ENCODE results near the gene YIF1A. TPM values are rescaled to one million over a fixed set of nuclear protein-coding genes. Genes with fewer than 3 reads are reported as not detected.

Gene YIF1A
- total RNA-seq, 1 experiment from 2014 or later, result 54.7 TPM

- Histone ChIP-seq H3K4me2 (ENCODE audit: low read length) (no peak overlapping the region), H3K4me1 (ENCODE audit: control insufficient read depth in 1 of 2, insufficient read depth in 2 of 2, low read length in 2 of 2) (peaks cover 16 to 37% of the 10 kb centered on the region in 2 experiments), H3K36me3 (ENCODE audit: control insufficient read depth in 1 of 2, insufficient read depth in 2 of 2, low read length in 2 of 2) (no peaks in the 10 kb centered on the region), H3K27ac (ENCODE audit: low read depth, low read length) (no peak overlapping the region), H3K9ac (ENCODE audit: low read length) (no peak overlapping the region), H3K27me3 (ENCODE audit: insufficient read depth, low read length) (no peaks in the 10 kb centered on the region), H3K79me2 (ENCODE audit: insufficient read depth, low read length) (no peaks in the 10 kb centered on the region), H4K20me1 (ENCODE audit: insufficient read depth) (no peaks in the 10 kb centered on the region), H3K4me3 (replicated peaks in 1 of 2; ENCODE audit: low read depth in 1 of 2, low read length in 2 of 2) (no peak overlapping the region), H3K9me2 (ENCODE audit: insufficient read depth) (no peaks in the 10 kb centered on the region), H2AFZ (ENCODE audit: low read depth, low read length, poor library complexity, severe bottlenecking) (no peak overlapping the region), H3K9me3 (ENCODE audit: control insufficient read depth in 1 of 2, insufficient read depth in 1 of 2, low read depth in 1 of 2, low read length in 2 of 2) (no peaks in the 10 kb centered on the region)
- DNase-seq (ENCODE audit: low read depth, low spot score) (no peak), ATAC-seq (no peak)
- intact Hi-C loops (cut with micrococcal nuclease), result loop anchor here (5.0 kb wide), 2 partner anchors 62 to 77 kb away; partner anchors contain the start of gene SLC29A2
- no TSS peak for BruUV-seq (replicated peaks)
- CTCF ChIA-PET, result interaction anchor here (2.6 to 3.4 kb wide), 2 partner anchors 22 to 76 kb away, joined by 25 to 121 read pairs; partner anchors contain the start of gene YIF1A
- RAD21 ChIA-PET (ENCODE audit: low non-redundant PET in 1 of 2, low total read pairs in 2 of 2, uncharacterized antibody in 2 of 2, unreplicated experiment in 2 of 2), result interaction anchor here in 1 of 2 experiments (2.9 kb wide), 1 partner anchor 25 kb away, joined by 12 read pairs; the partner anchor contains the start of gene RIN1
- POLR2A ChIA-PET, result no interaction called here
- TF ChIP-seq EZH2phosphoT487 (IDR thresholded peaks at IDR 0.05; ENCODE audit: borderline replicate concordance), result no peak
- no peak for TF ChIP-seq TCF7L2 (IDR thresholded peaks at IDR 0.05; ENCODE audit: borderline replicate concordance, extremely low read depth, insufficient read depth, insufficient read length)
- no peak for TF ChIP-seq CEBPB (IDR thresholded peaks at IDR 0.05; ENCODE audit: low read depth)
- TF ChIP-seq ZBTB33 (IDR thresholded peaks at IDR 0.05; ENCODE audit: extremely low read depth, insufficient replicate concordance, low read length), result no peak
- TF ChIP-seq ZNF274 (IDR thresholded peaks at IDR 0.05; ENCODE audit: low read depth, low read length), result no peak
- no peak for TF ChIP-seq ELF1 (IDR thresholded peaks at IDR 0.05; ENCODE audit: borderline replicate concordance, low read depth)
Measured at GRCh38 chr11:66310324-66310723, 21.4 kb upstream of the YIF1A start.

- Histone ChIP-seq H3K4me3 (replicated peaks in 1 of 2; ENCODE audit: low read depth in 1 of 2, low read length in 2 of 2) (no peak overlapping the region), H3K4me2 (ENCODE audit: low read length) (no peak overlapping the region), H3K36me3 (ENCODE audit: control insufficient read depth in 1 of 2, insufficient read depth in 2 of 2, low read length in 2 of 2) (no peaks in the 10 kb centered on the region), H2AFZ (ENCODE audit: low read depth, low read length, poor library complexity, severe bottlenecking) (no peak overlapping the region), H3K79me2 (ENCODE audit: insufficient read depth, low read length) (no peaks in the 10 kb centered on the region), H3K27me3 (ENCODE audit: insufficient read depth, low read length) (no peaks in the 10 kb centered on the region), H4K20me1 (ENCODE audit: insufficient read depth) (no peaks in the 10 kb centered on the region), H3K9me2 (ENCODE audit: insufficient read depth) (no peaks in the 10 kb centered on the region), H3K4me1 (ENCODE audit: control insufficient read depth in 1 of 2, insufficient read depth in 2 of 2, low read length in 2 of 2) (peaks cover 16 to 37% of the 10 kb centered on the region in 2 experiments), H3K27ac (ENCODE audit: low read depth, low read length) (no peak overlapping the region), H3K9ac (ENCODE audit: low read length) (no peak overlapping the region), H3K9me3 (ENCODE audit: control insufficient read depth in 1 of 2, insufficient read depth in 1 of 2, low read depth in 1 of 2, low read length in 2 of 2) (no peaks in the 10 kb centered on the region)
- ATAC-seq (no peak), DNase-seq (ENCODE audit: low read depth, low spot score) (no peak)
- ChIA-PET POLR2A (no interaction called here), RAD21 (ENCODE audit: low non-redundant PET in 1 of 2, low total read pairs in 2 of 2, uncharacterized antibody in 2 of 2, unreplicated experiment in 2 of 2) (no interaction called here), CTCF (interaction anchor here (1.0 kb wide), 1 partner anchor 79 kb away, joined by 3 read pairs; no protein-coding TSS in a partner anchor)
- no TSS peak for BruUV-seq (replicated peaks)
- intact Hi-C loops (cut with micrococcal nuclease), result no loop called here
- no peak for TF ChIP-seq YY1 (IDR thresholded peaks at IDR 0.05; ENCODE audit: extremely low read depth, insufficient replicate concordance, low read depth, low read length)
- TF ChIP-seq CBX3 (IDR thresholded peaks at IDR 0.05; ENCODE audit: low read depth), result no peak
- no peak for TF ChIP-seq REST (IDR thresholded peaks at IDR 0.05; ENCODE audit: low read depth)
- no peak for TF ChIP-seq EZH2phosphoT487 (IDR thresholded peaks at IDR 0.05; ENCODE audit: borderline replicate concordance)
- TF ChIP-seq ELF1 (IDR thresholded peaks at IDR 0.05; ENCODE audit: borderline replicate concordance, low read depth), result no peak
- no peak for TF ChIP-seq POLR2AphosphoS5 (IDR thresholded peaks at IDR 0.05; ENCODE audit: low read depth, low read length)
- TF ChIP-seq POLR2A (IDR thresholded peaks at IDR 0.05; ENCODE audit: borderline replicate concordance, extremely low read depth, insufficient read depth, insufficient read length), result no peak
Measured at GRCh38 chr11:66309475-66309874, 20.5 kb upstream of the YIF1A start.

All from HCT116 (cell line).